ENCODE measurements around the gene TGFBR2. TPM values are rescaled to one million over a fixed set of nuclear protein-coding genes. Genes with fewer than 3 reads are reported as not detected.

TGFBR2 gene
- total RNA-seq, 1 donor from 2014 or later: 39.9 TPM

DNA sequence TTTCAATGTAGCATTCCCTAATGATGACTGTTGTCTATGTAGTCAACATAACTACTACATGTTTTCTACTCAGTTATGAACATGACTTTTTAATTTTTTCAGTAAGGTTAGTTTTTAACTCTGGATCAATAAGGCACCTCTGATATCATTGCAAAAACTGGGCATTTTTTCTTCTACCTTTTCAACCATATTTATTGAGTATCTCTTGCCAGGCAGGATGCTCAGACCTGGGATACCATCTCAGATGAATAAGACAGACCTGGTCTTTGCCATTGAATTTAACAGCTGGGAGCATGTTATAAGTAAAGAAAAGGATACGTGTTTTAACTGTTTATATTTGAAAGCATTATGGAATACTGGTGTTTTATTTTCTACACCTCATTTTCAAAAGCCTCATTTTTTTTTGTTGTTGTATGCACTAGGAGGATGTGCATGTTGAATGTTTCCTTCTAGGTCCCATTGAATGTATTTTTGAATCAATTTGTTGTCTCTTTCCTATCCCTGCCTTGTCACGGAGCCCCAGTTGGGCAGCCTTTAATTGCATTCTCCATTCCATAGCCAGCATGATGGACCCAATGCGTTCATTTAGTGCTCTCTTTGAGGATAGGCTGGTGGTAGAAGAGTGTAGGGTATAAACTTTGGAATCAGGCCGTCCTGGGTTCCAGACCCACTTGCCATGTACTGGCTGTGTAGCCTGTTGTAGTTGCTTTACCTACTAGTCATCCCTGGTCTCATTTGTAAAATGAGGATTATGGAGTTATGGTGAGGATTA, 3.7 kb downstream of the TGFBR2 start:
- Mint-ChIP-seq H3K4me3 (ENCODE audit: unreplicated experiment) (peak overlapping the region; percentile 58), H3K4me1 (ENCODE audit: low read depth, unreplicated experiment) (peaks cover 65% of the 10 kb centered on the region), H3K36me3 (ENCODE audit: low read depth, unreplicated experiment) (no peaks in the 10 kb centered on the region), H3K27me3 (ENCODE audit: low read depth, unreplicated experiment) (no peaks in the 10 kb centered on the region), H3K27ac (ENCODE audit: unreplicated experiment) (no peak overlapping the region), H3K9me3 (ENCODE audit: unreplicated experiment) (no peaks in the 10 kb centered on the region)
- FAIRE-seq (no peak), DNase-seq (ENCODE audit: low read depth) (no peak)
- Histone ChIP-seq H4K20me1 (ENCODE audit: insufficient read depth, low read length) (peaks cover 61% of the 10 kb centered on the region), H3K4me2 (ENCODE audit: low read length) (peak overlapping the region; percentile 84), H2AFZ (ENCODE audit: low read depth, low read length) (no peak overlapping the region), H3K27me3 (ENCODE audit: insufficient read depth, low read length) (no peaks in the 10 kb centered on the region), H3K79me2 (ENCODE audit: insufficient read depth, low read length) (peaks cover 86% of the 10 kb centered on the region), H3K9me3 (ENCODE audit: insufficient read depth, low read depth, low read length) (no peaks in the 10 kb centered on the region), H3K4me1 (ENCODE audit: insufficient read depth, low read length) (peaks cover 34% of the 10 kb centered on the region), H3K9ac (ENCODE audit: low read length) (no peak overlapping the region), H3K27ac (ENCODE audit: low read depth, low read length) (no peak overlapping the region), H3K36me3 (ENCODE audit: insufficient read depth, low read length) (no peaks in the 10 kb centered on the region), H3K4me3 (ENCODE audit: insufficient read depth, low read depth, low read length) (no peak overlapping the region)
- TF ChIP-seq EZH2 (IDR thresholded peaks at IDR 0.05; ENCODE audit: insufficient read depth, low read length): no peak
- TF ChIP-seq, protein P1, sequence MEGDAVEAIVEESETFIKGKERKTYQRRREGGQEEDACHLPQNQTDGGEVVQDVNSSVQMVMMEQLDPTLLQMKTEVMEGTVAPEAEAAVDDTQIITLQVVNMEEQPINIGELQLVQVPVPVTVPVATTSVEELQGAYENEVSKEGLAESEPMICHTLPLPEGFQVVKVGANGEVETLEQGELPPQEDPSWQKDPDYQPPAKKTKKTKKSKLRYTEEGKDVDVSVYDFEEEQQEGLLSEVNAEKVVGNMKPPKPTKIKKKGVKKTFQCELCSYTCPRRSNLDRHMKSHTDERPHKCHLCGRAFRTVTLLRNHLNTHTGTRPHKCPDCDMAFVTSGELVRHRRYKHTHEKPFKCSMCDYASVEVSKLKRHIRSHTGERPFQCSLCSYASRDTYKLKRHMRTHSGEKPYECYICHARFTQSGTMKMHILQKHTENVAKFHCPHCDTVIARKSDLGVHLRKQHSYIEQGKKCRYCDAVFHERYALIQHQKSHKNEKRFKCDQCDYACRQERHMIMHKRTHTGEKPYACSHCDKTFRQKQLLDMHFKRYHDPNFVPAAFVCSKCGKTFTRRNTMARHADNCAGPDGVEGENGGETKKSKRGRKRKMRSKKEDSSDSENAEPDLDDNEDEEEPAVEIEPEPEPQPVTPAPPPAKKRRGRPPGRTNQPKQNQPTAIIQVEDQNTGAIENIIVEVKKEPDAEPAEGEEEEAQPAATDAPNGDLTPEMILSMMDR (IDR thresholded peaks at IDR 0.05; ENCODE audit: insufficient read depth, low read depth, low read length): no peak

DNA sequence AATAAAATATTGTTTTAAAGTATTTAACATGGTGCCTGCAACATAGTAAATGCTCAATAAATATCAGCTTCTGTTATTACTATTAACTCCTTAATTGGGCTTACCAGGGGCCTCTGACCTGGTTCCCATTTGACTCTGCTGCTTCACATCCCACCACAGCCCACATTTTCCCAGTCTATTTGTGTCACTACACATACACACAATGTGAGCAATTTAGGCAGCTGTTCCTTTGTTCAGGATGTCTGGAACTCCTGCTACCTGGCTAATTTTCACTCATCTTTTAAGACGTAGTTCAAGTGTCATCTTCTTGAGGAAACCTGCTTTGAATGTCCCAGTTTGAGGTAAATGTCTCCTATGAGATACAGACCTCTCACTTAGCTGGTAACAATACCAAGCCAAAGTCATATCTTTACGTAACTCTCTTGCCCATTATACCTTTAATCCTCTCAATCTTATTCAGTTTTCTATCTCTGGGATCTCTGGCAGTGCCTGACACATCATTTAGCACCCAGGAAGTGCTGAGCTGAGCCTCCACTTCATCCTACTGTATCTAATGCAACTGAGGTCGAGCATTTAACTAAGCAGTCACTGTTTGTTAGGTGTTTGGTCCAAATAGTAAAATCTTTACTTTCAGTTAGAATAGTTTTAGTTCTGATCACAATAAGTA, 4.4 kb downstream of the TGFBR2 start:
- Histone ChIP-seq H3K9ac (ENCODE audit: low read length) (no peak overlapping the region), H3K4me1 (ENCODE audit: insufficient read depth, low read length) (peaks cover 32% of the 10 kb centered on the region), H3K4me3 (ENCODE audit: insufficient read depth, low read depth, low read length) (no peak overlapping the region), H3K27ac (ENCODE audit: low read depth, low read length) (no peak overlapping the region), H3K36me3 (ENCODE audit: insufficient read depth, low read length) (no peaks in the 10 kb centered on the region), H3K9me3 (ENCODE audit: insufficient read depth, low read depth, low read length) (no peaks in the 10 kb centered on the region), H4K20me1 (ENCODE audit: insufficient read depth, low read length) (peaks cover 65% of the 10 kb centered on the region), H3K79me2 (ENCODE audit: insufficient read depth, low read length) (peaks cover 93% of the 10 kb centered on the region), H3K27me3 (ENCODE audit: insufficient read depth, low read length) (no peaks in the 10 kb centered on the region), H3K4me2 (ENCODE audit: low read length) (peak overlapping the region; percentile 84), H2AFZ (ENCODE audit: low read depth, low read length) (no peak overlapping the region)
- no peaks in the 10 kb centered on the region for H3K36me3 Mint-ChIP-seq (ENCODE audit: low read depth, unreplicated experiment)
- TF ChIP-seq, protein P1 (IDR thresholded peaks at IDR 0.05; ENCODE audit: insufficient read depth, low read depth, low read length): no peak
- peak overlapping the region; percentile 15 for H3K27ac Mint-ChIP-seq (ENCODE audit: unreplicated experiment)
- H3K27me3 Mint-ChIP-seq (ENCODE audit: low read depth, unreplicated experiment): no peaks in the 10 kb centered on the region
- H3K4me1 Mint-ChIP-seq (ENCODE audit: low read depth, unreplicated experiment): peaks cover 62% of the 10 kb centered on the region
- DNase-seq (ENCODE audit: low read depth) (no peak), FAIRE-seq (no peak)
- peak overlapping the region; percentile 36 for H3K4me3 Mint-ChIP-seq (ENCODE audit: unreplicated experiment)
- H3K9me3 Mint-ChIP-seq (ENCODE audit: unreplicated experiment): no peaks in the 10 kb centered on the region
